Osteocyte (in vitro differentiated cells): ENCODE data around the gene TTYH2. TPM values are rescaled to one million over a fixed set of nuclear protein-coding genes. Genes with fewer than 3 reads are reported as not detected.
A peak's percentile ranks its signal among the peaks of the same experiment; 100 is the strongest.

Experiments used
- DNase-seq: peaks from one replicate; pipeline ENCODE4 v3.0.0; 2021; ENCODE audit warnings: mixed read lengths; ENCODE audit not compliant: unreplicated experiment; ENCODE audit errors: extremely low spot score
- H3K27ac Mint-ChIP-seq: one replicate; pipeline ENCODE4 v1.8.0; 2021; ENCODE audit warnings: mild to moderate bottlenecking, mixed read lengths; ENCODE audit not compliant: unreplicated experiment
- H3K27me3 Mint-ChIP-seq: one replicate; pipeline ENCODE4 v1.8.0; 2021; ENCODE audit warnings: mixed read lengths; ENCODE audit not compliant: unreplicated experiment
- H3K36me3 Mint-ChIP-seq: one replicate; pipeline ENCODE4 v1.8.0; 2021; ENCODE audit warnings: mixed read lengths; ENCODE audit not compliant: unreplicated experiment
- H3K4me1 Mint-ChIP-seq: one replicate; pipeline ENCODE4 v1.8.0; 2021; ENCODE audit warnings: mixed read lengths; ENCODE audit not compliant: unreplicated experiment
- H3K4me3 Mint-ChIP-seq: one replicate; pipeline ENCODE4 v1.8.0; 2021; ENCODE audit warnings: mild to moderate bottlenecking, moderate library complexity, mixed read lengths; ENCODE audit not compliant: unreplicated experiment
- H3K9me3 Mint-ChIP-seq: one replicate; pipeline ENCODE4 v1.8.0; 2021; ENCODE audit warnings: mixed read lengths; ENCODE audit not compliant: unreplicated experiment
- long read RNA-seq: library from polyadenylated mRNA; unstranded; transcript quantifications from one replicate; pipeline ENCODE4 v2.0.0, GENCODE V29; 2021
- total RNA-seq: library from RNA; stranded (reverse); gene quantifications from 2 replicates; pipeline ENCODE4 v1.2.1, GENCODE V29; 2021
- TF ChIP-seq, protein P1 (sequence below): fragments of 200-600 bp; sonication (generic); IDR thresholded peaks from 2 replicates; pipeline ENCODE4 v1.5.0; 2021; ENCODE audit warnings: antibody characterized with exemption, mild to moderate bottlenecking, moderate library complexity

TTYH2 gene, protein sequence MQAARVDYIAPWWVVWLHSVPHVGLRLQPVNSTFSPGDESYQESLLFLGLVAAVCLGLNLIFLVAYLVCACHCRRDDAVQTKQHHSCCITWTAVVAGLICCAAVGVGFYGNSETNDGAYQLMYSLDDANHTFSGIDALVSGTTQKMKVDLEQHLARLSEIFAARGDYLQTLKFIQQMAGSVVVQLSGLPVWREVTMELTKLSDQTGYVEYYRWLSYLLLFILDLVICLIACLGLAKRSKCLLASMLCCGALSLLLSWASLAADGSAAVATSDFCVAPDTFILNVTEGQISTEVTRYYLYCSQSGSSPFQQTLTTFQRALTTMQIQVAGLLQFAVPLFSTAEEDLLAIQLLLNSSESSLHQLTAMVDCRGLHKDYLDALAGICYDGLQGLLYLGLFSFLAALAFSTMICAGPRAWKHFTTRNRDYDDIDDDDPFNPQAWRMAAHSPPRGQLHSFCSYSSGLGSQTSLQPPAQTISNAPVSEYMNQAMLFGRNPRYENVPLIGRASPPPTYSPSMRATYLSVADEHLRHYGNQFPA
- 1.8 and 2.0 TPM in 2 replicates for total RNA-seq
- long read RNA-seq, partial matches to known transcripts = 1 of 4 reads
- long read RNA-seq, other reads (novel, unspliced or antisense) = 0 of 4 reads

DNA sequence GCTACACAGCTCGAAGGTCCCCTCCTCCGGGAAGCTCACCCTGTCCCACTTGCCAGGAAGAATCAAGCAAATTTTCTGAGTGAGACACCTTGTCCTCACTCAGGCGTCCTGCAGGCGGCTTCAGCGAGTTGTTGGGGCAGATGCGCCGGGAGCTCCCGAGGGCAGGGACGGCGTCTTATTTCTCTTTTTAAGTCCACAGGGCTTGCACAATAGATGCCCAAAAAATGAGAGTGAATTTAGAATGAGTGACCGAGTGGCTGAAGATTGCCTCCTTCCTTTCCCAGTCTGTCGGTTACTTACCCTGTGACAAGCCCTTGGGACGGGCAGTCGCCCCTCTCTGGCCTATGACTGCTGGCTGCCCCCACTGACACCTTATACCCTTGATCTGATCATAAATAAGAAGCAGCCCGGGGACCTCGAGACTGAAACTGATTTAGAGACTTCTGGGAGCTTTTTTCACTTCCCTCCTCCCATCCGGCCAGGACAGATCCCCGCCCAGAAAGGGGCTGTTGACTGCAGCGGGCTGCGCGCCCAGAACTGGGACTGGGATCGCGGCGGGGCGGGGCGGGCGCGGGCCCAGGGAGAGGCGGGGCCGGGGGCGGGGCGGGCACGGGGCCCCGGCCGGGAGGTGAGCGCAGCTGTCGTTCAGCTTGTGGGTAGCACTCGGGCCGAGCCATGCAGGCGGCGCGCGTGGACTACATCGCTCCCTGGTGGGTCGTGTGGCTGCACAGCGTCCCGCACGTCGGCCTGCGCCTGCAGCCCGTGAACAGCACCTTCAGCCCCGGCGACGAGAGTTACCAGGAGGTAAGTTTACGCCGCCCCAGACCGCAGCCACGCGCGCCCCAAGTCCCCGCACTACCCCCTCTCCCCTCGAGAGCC, at the start of gene TTYH2:
Gene TTYH2 (plus strand): TSS at position 659 of the 879 bp plus-strand sequence. CDS start 17 bp downstream, at position 676.
- Mint-ChIP-seq H3K9me3 (no peaks in the 10 kb centered on the region), H3K27me3 (no peaks in the 10 kb centered on the region), H3K27ac (peak within 1 kb of the TSS; percentile 73), H3K4me3 (peak within 1 kb of the TSS; percentile 84), H3K4me1 (peaks cover 43% of the 10 kb centered on the region), H3K36me3 (peaks cover 25% of the 10 kb centered on the region)
- TF ChIP-seq, protein P1, sequence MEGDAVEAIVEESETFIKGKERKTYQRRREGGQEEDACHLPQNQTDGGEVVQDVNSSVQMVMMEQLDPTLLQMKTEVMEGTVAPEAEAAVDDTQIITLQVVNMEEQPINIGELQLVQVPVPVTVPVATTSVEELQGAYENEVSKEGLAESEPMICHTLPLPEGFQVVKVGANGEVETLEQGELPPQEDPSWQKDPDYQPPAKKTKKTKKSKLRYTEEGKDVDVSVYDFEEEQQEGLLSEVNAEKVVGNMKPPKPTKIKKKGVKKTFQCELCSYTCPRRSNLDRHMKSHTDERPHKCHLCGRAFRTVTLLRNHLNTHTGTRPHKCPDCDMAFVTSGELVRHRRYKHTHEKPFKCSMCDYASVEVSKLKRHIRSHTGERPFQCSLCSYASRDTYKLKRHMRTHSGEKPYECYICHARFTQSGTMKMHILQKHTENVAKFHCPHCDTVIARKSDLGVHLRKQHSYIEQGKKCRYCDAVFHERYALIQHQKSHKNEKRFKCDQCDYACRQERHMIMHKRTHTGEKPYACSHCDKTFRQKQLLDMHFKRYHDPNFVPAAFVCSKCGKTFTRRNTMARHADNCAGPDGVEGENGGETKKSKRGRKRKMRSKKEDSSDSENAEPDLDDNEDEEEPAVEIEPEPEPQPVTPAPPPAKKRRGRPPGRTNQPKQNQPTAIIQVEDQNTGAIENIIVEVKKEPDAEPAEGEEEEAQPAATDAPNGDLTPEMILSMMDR = no peak
- DNase-seq = peak; percentile 90

DNA sequence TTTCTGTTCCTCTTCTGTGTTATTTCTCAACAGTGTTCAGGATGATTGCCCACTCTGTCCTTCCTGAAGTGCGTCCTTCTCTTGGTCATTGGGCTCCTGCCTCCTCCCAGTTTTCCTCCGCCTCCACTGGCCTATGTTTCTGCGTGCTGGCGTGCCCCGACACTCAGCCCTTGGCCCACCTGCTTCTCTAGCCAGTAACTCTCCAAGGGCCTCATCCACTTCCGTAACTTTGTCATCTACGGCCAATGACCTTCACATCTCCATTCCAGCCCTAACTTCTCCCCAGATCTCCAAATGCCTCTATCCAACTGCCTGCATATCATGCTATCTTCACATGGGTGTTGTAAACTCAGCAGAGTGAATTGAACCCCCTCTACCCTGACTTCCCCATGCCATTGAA, 49.5 kb upstream of the TTYH2 start:
- peaks cover 17% of the 10 kb centered on the region for H3K27me3 Mint-ChIP-seq
- H3K36me3 Mint-ChIP-seq = no peaks in the 10 kb centered on the region
- DNase-seq = peak; percentile 48
- no peaks in the 10 kb centered on the region for H3K9me3 Mint-ChIP-seq
- no peak overlapping the region for H3K4me3 Mint-ChIP-seq
- no peak overlapping the region for H3K27ac Mint-ChIP-seq
- TF ChIP-seq, protein P1 = no peak
- no peaks in the 10 kb centered on the region for H3K4me1 Mint-ChIP-seq

DNA sequence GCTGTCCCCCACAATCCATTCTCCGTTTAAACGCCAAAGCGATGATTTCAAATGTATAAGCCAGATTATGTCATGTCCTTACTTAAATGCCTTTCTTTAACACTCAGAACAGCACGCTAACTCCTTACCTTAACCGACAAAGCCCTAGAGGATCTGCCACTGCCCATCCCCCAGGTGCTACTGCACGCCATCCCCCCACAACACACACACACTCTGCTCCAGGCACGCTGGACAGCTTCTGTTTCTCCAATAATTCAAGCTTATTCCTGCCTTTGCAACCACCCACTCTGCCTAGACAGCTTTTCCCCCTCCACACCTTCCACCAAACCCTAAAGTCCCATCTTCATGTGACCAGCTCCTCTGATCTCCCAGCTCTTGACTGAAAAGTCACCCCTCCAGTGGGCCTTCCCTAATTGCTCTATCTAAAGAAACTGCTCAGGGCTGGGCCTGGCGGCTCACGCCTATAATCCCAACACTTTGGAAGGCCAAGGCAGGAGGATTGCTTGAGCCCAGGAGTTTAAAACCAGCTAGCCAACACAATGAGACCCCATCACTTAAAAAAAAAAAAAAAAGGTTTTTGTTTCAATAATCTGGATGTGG, 48.8 kb upstream of the TTYH2 start:
- Mint-ChIP-seq H3K27me3 (peaks cover 20% of the 10 kb centered on the region), H3K27ac (no peak overlapping the region)

DNA sequence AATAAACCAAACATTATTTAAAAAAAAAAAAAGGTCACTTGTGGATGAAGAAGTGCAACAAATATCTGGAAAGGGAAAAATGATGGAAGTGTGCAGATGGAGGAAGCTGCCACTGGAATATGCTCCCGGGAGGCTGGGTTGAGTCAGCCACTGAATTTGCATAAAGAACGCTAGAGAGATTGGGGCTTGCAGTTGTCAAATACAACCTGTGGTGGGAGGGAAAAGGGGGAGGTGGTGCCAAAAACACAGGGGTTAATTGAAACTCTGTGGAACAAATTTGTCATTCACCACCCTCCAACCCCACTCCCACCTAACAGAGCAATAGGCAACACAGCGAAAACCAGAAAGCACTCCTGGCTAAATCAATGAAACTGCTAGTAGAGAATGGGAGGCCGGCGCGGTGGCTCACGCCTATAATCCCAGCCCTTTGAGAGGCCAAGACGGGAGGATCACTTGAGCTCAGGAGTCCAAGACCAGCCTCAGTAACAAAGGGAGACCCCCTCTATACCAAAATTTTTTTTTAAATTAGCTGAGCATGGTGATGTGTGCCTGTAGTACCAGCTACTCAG, 47.5 kb upstream of the TTYH2 start:
- no peaks in the 10 kb centered on the region for H3K9me3 Mint-ChIP-seq
- no peaks in the 10 kb centered on the region for H3K36me3 Mint-ChIP-seq
- DNase-seq = no peak
- H3K27me3 Mint-ChIP-seq = peaks cover 26% of the 10 kb centered on the region
- TF ChIP-seq, protein P1 = no peak
- no peaks in the 10 kb centered on the region for H3K4me1 Mint-ChIP-seq
- no peak overlapping the region for H3K4me3 Mint-ChIP-seq
- H3K27ac Mint-ChIP-seq = no peak overlapping the region

More for the DNA sequence above, 48.8 kb upstream of the TTYH2 start:
- TF ChIP-seq, protein P1 = no peak
- no peaks in the 10 kb centered on the region for H3K36me3 Mint-ChIP-seq
- no peak overlapping the region for H3K4me3 Mint-ChIP-seq
- H3K9me3 Mint-ChIP-seq = no peaks in the 10 kb centered on the region
- no peak for DNase-seq
- no peaks in the 10 kb centered on the region for H3K4me1 Mint-ChIP-seq
